HEK293T (cell line): Measurements from ENCODE around the gene VWA3B.
"Not testable (repeated sequence)": the region's sequence is repeated elsewhere in the genome, so short reads cannot be mapped to it uniquely, and the experiment has no call there.

ENCODE experiments used
- BHLHE40 ChIP-seq: fragments of 450-650 bp; IDR thresholded peaks from 2 replicates; pipeline ENCODE4 v1.6.1; 2016; ENCODE audit warnings: mild to moderate bottlenecking, moderate library complexity, borderline replicate concordance
- CTBP1 ChIP-seq: fragments of 450-650 bp; IDR thresholded peaks from 2 replicates; pipeline ENCODE4 v1.6.1; 2016; ENCODE audit warnings: borderline replicate concordance
- ELF4 ChIP-seq: fragments of 450-650 bp; IDR thresholded peaks from 2 replicates; pipeline ENCODE4 v1.6.1; 2017; ENCODE audit warnings: antibody characterized with exemption
- FOXA1 ChIP-seq: fragments of 450-650 bp; IDR thresholded peaks from 2 replicates; pipeline ENCODE4 v1.6.1; 2016; ENCODE audit warnings: mild to moderate bottlenecking
- FOXM1 ChIP-seq: fragments of 450-650 bp; IDR thresholded peaks from 2 replicates; pipeline ENCODE4 v1.6.1; 2017; ENCODE audit warnings: mild to moderate bottlenecking, borderline replicate concordance
- HDGF ChIP-seq: fragments of 450-650 bp; IDR thresholded peaks from 2 replicates; pipeline ENCODE4 v1.6.1; 2017; ENCODE audit warnings: antibody characterized with exemption, borderline replicate concordance
- L3MBTL2 ChIP-seq: fragments of 450-650 bp; conservative IDR thresholded peaks from 2 replicates; pipeline ENCODE4 v1.6.1; 2016; ENCODE audit warnings: mild to moderate bottlenecking
- PKNOX1 ChIP-seq: fragments of 450-650 bp; IDR thresholded peaks from 2 replicates; pipeline ENCODE4 v1.6.1; 2016
- SP1 ChIP-seq: fragments of 450-650 bp; IDR thresholded peaks from 2 replicates; pipeline ENCODE4 v1.6.1; 2017

- not testable (repeated sequence) for TF ChIP-seq BHLHE40, FOXM1, SP1, FOXA1, ELF4, PKNOX1, CTBP1, HDGF, L3MBTL2
Measured at GRCh38 chr2:98268225-98268624, 181.3 kb downstream of the VWA3B start.
